WTC11 (cell line): Measurements from ENCODE around the gene PEX6. TPM values are rescaled to one million over a fixed set of nuclear protein-coding genes. Genes with fewer than 3 reads are reported as not detected.
A peak's percentile ranks its signal among the peaks of the same experiment; 100 is the strongest.

Experiments used
- CDX4 ChIP-seq: fragments of 250-450 bp; sonication (Bioruptor Pico); IDR thresholded peaks from 2 replicates; pipeline ENCODE4 v1.9.0; 2021; ENCODE audit warnings: moderate library complexity, mild to moderate bottlenecking, inconsistent platforms, borderline replicate concordance
- EMX1 ChIP-seq: fragments of 250-450 bp; sonication (Bioruptor Pico); IDR thresholded peaks from 2 replicates; pipeline ENCODE4 v1.8.0; 2021; ENCODE audit warnings: mild to moderate bottlenecking
- GABPB1 ChIP-seq: sonication (generic); formaldehyde crosslinking; IDR thresholded peaks from 2 replicates; pipeline ENCODE4 v1.8.1; 2023; ENCODE audit warnings: mild to moderate bottlenecking, missing genetic modification reagents
- GTF2I ChIP-seq: fragments of 250-450 bp; sonication (Bioruptor Pico); conservative IDR thresholded peaks from 2 replicates; pipeline ENCODE4 v1.4.0; 2021; ENCODE audit warnings: mild to moderate bottlenecking
- HMGA2 ChIP-seq: fragments of 250-450 bp; sonication (Bioruptor Pico); IDR thresholded peaks from 2 replicates; pipeline ENCODE4 v1.4.0; 2021; ENCODE audit warnings: mild to moderate bottlenecking, moderate library complexity
- JAZF1 ChIP-seq: fragments of 250-450 bp; sonication (Bioruptor Pico); IDR thresholded peaks from 2 replicates; pipeline ENCODE4 v1.9.0; 2021; ENCODE audit warnings: moderate library complexity, mild to moderate bottlenecking, inconsistent platforms
- KAT7 ChIP-seq: sonication (generic); formaldehyde crosslinking; IDR thresholded peaks from 2 replicates; pipeline ENCODE4 v1.8.1; 2023; ENCODE audit warnings: missing genetic modification reagents, mild to moderate bottlenecking, borderline replicate concordance
- MYBL2 ChIP-seq: sonication (generic); formaldehyde crosslinking; IDR thresholded peaks from 2 replicates; pipeline ENCODE4 v1.8.1; 2023; ENCODE audit warnings: mild to moderate bottlenecking, moderate library complexity, missing genetic modification reagents
- NFE2L1 ChIP-seq: sonication (generic); formaldehyde crosslinking; IDR thresholded peaks from 2 replicates; pipeline ENCODE4 v1.8.1; 2023; ENCODE audit warnings: missing genetic modification reagents
- SMAD3 ChIP-seq: sonication (generic); formaldehyde crosslinking; IDR thresholded peaks from 2 replicates; pipeline ENCODE4 v1.8.0; 2022; ENCODE audit warnings: missing genetic modification reagents, mild to moderate bottlenecking, borderline replicate concordance
- SMAD4 ChIP-seq: sonication (generic); formaldehyde crosslinking; IDR thresholded peaks from 2 replicates; pipeline ENCODE4 v1.8.0; 2022; ENCODE audit warnings: mild to moderate bottlenecking, missing genetic modification reagents
- SP1 ChIP-seq: sonication (generic); formaldehyde crosslinking; conservative IDR thresholded peaks from 2 replicates; pipeline ENCODE4 v1.8.1; 2022; ENCODE audit warnings: missing genetic modification reagents
- STAT6 ChIP-seq: sonication (generic); formaldehyde crosslinking; conservative IDR thresholded peaks from 2 replicates; pipeline ENCODE4 v1.8.1; 2023; ENCODE audit warnings: mild to moderate bottlenecking, low read depth, missing genetic modification reagents, moderate library complexity
- ZNF138 ChIP-seq: sonication (generic); formaldehyde crosslinking; conservative IDR thresholded peaks from 2 replicates; pipeline ENCODE4 v1.8.1; 2022; ENCODE audit warnings: mild to moderate bottlenecking, moderate library complexity, missing genetic modification reagents
- ZNF219 ChIP-seq: sonication (generic); formaldehyde crosslinking; IDR thresholded peaks from 2 replicates; pipeline ENCODE4 v1.8.0; 2023; ENCODE audit warnings: missing genetic modification reagents, mild to moderate bottlenecking, borderline replicate concordance
- ZNF232 ChIP-seq: sonication (generic); formaldehyde crosslinking; IDR thresholded peaks from 2 replicates; pipeline ENCODE4 v1.8.0; 2022; ENCODE audit warnings: mild to moderate bottlenecking, missing genetic modification reagents
- ZNF317 ChIP-seq: sonication (generic); formaldehyde crosslinking; IDR thresholded peaks from 2 replicates; pipeline ENCODE4 v1.8.1; 2023; ENCODE audit warnings: low read depth, mild to moderate bottlenecking, moderate library complexity, missing genetic modification reagents, borderline replicate concordance
- ZNF396 ChIP-seq: fragments of 250-450 bp; sonication (Bioruptor Pico); IDR thresholded peaks from 2 replicates; pipeline ENCODE4 v1.8.0; 2021; ENCODE audit warnings: mild to moderate bottlenecking, moderate library complexity, borderline replicate concordance
- total RNA-seq: library from RNA; stranded (reverse); gene quantifications from 3 replicates; pipeline ENCODE4 v1.2.3, GENCODE V29; 2021
- TF ChIP-seq, protein P1 (sequence below): sonication (generic); formaldehyde crosslinking; IDR thresholded peaks from 2 replicates; pipeline ENCODE4 v1.8.1; 2022; ENCODE audit warnings: mild to moderate bottlenecking, moderate library complexity, missing genetic modification reagents
- TF ChIP-seq, protein P2 (sequence below): sonication (generic); formaldehyde crosslinking; IDR thresholded peaks from 2 replicates; pipeline ENCODE4 v1.8.0; 2022; ENCODE audit warnings: mild to moderate bottlenecking, missing genetic modification reagents
- TF ChIP-seq, protein P3 (sequence below): sonication (generic); formaldehyde crosslinking; IDR thresholded peaks from 2 replicates; pipeline ENCODE4 v1.8.0; 2022; ENCODE audit warnings: mild to moderate bottlenecking, missing genetic modification reagents
- TF ChIP-seq, protein P4 (sequence below): sonication (generic); formaldehyde crosslinking; IDR thresholded peaks from 2 replicates; pipeline ENCODE4 v1.8.1; 2023; ENCODE audit warnings: mild to moderate bottlenecking, moderate library complexity, missing genetic modification reagents
- TF ChIP-seq, protein P5 (sequence below): sonication (generic); formaldehyde crosslinking; IDR thresholded peaks from 2 replicates; pipeline ENCODE4 v1.8.0; 2022; ENCODE audit warnings: mild to moderate bottlenecking, missing genetic modification reagents
- TF ChIP-seq, protein P6 (sequence below): fragments of 250-450 bp; sonication (Bioruptor Pico); IDR thresholded peaks from 2 replicates; pipeline ENCODE4 v1.8.0; 2021; ENCODE audit warnings: mild to moderate bottlenecking
- TF ChIP-seq, protein P7 (sequence below): sonication (generic); formaldehyde crosslinking; conservative IDR thresholded peaks from 2 replicates; pipeline ENCODE4 v1.8.1; 2022; ENCODE audit warnings: mild to moderate bottlenecking, missing genetic modification reagents
- TF ChIP-seq, protein P8 (sequence below): sonication (generic); formaldehyde crosslinking; IDR thresholded peaks from 2 replicates; pipeline ENCODE4 v1.8.1; 2022; ENCODE audit warnings: low read depth, mild to moderate bottlenecking, moderate library complexity, missing genetic modification reagents, borderline replicate concordance

PEX6 gene
- total RNA-seq, 1 experiment from 2014 or later: 8.2 TPM

DNA sequence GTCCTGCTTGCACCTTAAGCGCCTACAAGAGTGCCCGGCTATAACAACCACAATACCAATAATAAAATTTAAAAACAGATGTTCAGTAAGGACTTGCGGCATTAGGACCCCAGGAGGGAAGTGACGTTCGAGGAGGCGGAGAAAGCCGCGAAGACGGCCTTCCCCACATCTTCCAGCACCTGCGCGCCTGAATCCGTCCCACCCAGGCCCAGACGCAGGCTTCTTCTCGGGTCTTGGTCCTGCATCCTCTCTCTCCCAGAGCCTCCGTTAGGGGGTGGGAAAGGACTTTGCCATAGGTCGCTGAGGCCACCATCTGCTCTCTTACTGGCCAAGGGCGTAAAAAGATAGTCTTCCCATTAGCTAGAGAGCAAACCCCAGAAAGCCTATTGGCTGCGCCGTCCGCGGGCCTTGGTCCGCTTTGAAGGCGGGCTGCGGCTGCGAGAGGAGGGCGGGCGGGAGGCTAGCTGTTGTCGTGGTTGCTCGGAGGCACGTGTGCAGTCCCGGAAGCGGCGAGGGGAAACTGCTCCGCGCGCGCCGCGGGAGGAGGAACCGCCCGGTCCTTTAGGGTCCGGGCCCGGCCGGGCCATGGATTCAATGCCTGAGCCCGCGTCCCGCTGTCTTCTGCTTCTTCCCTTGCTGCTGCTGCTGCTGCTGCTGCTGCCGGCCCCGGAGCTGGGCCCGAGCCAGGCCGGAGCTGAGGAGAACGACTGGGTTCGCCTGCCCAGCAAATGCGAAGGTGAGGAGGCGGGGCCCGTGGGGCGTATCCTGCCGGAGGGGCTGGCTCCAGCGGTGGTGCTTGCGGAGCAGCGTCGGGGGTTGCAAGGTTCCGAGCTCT lies 49.8 kb downstream of the PEX6 start, which contains the start of gene CNPY3 (continued):
- TF ChIP-seq STAT6 (CRISPR knock-in tag) (no peak), EMX1 (CRISPR knock-in tag) (no peak), HMGA2 (CRISPR knock-in tag) (no peak), KAT7 (CRISPR knock-in tag) (no peak), GTF2I (no peak), ZNF232 (CRISPR knock-in tag) (0 out of 2 replicates have a peak, but pooled peaks have one; percentile 67), MYBL2 (peak; percentile 91; the same call in 1 of the 2 replicates), ZNF138 (CRISPR knock-in tag) (no peak), SMAD4 (no peak), SMAD3 (CRISPR knock-in tag) (no peak), ZNF219 (no peak), NFE2L1 (CRISPR knock-in tag) (0 out of 2 replicates have a peak, but pooled peaks have one; percentile 30), GABPB1 (CRISPR knock-in tag) (peak; percentile 74; the same call in 1 of the 2 replicates), ZNF317 (CRISPR knock-in tag) (no peak; the same call in 1 of the 2 replicates), ZNF396 (CRISPR knock-in tag) (no peak), SP1 (CRISPR knock-in tag) (peak; percentile 88; the same call in 1 of the 2 replicates), JAZF1 (no peak), CDX4 (CRISPR knock-in tag) (no peak)
- TF ChIP-seq, protein P1, sequence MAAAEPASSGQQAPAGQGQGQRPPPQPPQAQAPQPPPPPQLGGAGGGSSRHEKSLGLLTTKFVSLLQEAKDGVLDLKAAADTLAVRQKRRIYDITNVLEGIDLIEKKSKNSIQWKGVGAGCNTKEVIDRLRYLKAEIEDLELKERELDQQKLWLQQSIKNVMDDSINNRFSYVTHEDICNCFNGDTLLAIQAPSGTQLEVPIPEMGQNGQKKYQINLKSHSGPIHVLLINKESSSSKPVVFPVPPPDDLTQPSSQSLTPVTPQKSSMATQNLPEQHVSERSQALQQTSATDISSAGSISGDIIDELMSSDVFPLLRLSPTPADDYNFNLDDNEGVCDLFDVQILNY (CRISPR knock-in tag): peak; percentile 90; the same call in 1 of the 2 replicates
- TF ChIP-seq, protein P2, sequence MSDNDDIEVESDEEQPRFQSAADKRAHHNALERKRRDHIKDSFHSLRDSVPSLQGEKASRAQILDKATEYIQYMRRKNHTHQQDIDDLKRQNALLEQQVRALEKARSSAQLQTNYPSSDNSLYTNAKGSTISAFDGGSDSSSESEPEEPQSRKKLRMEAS (CRISPR knock-in tag): peak; percentile 99
- TF ChIP-seq, protein P3, sequence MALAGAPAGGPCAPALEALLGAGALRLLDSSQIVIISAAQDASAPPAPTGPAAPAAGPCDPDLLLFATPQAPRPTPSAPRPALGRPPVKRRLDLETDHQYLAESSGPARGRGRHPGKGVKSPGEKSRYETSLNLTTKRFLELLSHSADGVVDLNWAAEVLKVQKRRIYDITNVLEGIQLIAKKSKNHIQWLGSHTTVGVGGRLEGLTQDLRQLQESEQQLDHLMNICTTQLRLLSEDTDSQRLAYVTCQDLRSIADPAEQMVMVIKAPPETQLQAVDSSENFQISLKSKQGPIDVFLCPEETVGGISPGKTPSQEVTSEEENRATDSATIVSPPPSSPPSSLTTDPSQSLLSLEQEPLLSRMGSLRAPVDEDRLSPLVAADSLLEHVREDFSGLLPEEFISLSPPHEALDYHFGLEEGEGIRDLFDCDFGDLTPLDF: no peak
- TF ChIP-seq, protein P4, sequence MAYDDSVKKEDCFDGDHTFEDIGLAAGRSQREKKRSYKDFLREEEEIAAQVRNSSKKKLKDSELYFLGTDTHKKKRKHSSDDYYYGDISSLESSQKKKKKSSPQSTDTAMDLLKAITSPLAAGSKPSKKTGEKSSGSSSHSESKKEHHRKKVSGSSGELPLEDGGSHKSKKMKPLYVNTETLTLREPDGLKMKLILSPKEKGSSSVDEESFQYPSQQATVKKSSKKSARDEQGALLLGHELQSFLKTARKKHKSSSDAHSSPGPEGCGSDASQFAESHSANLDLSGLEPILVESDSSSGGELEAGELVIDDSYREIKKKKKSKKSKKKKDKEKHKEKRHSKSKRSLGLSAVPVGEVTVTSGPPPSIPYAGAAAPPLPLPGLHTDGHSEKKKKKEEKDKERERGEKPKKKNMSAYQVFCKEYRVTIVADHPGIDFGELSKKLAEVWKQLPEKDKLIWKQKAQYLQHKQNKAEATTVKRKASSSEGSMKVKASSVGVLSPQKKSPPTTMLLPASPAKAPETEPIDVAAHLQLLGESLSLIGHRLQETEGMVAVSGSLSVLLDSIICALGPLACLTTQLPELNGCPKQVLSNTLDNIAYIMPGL (CRISPR knock-in tag): peak; percentile 85; the same call in 1 of the 2 replicates
- TF ChIP-seq, protein P5, sequence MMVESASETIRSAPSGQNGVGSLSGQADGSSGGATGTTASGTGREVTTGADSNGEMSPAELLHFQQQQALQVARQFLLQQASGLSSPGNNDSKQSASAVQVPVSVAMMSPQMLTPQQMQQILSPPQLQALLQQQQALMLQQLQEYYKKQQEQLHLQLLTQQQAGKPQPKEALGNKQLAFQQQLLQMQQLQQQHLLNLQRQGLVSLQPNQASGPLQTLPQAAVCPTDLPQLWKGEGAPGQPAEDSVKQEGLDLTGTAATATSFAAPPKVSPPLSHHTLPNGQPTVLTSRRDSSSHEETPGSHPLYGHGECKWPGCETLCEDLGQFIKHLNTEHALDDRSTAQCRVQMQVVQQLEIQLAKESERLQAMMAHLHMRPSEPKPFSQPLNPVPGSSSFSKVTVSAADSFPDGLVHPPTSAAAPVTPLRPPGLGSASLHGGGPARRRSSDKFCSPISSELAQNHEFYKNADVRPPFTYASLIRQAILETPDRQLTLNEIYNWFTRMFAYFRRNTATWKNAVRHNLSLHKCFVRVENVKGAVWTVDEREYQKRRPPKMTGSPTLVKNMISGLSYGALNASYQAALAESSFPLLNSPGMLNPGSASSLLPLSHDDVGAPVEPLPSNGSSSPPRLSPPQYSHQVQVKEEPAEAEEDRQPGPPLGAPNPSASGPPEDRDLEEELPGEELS: peak; percentile 64; the same call in 1 of the 2 replicates
- TF ChIP-seq, protein P6, sequence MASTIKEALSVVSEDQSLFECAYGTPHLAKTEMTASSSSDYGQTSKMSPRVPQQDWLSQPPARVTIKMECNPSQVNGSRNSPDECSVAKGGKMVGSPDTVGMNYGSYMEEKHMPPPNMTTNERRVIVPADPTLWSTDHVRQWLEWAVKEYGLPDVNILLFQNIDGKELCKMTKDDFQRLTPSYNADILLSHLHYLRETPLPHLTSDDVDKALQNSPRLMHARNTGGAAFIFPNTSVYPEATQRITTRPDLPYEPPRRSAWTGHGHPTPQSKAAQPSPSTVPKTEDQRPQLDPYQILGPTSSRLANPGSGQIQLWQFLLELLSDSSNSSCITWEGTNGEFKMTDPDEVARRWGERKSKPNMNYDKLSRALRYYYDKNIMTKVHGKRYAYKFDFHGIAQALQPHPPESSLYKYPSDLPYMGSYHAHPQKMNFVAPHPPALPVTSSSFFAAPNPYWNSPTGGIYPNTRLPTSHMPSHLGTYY: no peak
- TF ChIP-seq, protein P7, sequence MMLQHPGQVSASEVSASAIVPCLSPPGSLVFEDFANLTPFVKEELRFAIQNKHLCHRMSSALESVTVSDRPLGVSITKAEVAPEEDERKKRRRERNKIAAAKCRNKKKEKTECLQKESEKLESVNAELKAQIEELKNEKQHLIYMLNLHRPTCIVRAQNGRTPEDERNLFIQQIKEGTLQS: no peak
- TF ChIP-seq, protein P8, sequence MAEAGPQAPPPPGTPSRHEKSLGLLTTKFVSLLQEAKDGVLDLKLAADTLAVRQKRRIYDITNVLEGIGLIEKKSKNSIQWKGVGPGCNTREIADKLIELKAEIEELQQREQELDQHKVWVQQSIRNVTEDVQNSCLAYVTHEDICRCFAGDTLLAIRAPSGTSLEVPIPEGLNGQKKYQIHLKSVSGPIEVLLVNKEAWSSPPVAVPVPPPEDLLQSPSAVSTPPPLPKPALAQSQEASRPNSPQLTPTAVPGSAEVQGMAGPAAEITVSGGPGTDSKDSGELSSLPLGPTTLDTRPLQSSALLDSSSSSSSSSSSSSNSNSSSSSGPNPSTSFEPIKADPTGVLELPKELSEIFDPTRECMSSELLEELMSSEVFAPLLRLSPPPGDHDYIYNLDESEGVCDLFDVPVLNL: no peak
